ENCODE measurements around the gene UBE2V1. TPM values are rescaled to one million over a fixed set of nuclear protein-coding genes. Genes with fewer than 3 reads are reported as not detected.
A peak's percentile ranks its signal among the peaks of the same experiment; 100 is the strongest.
"Not testable (repeated sequence)": the region's sequence is repeated elsewhere in the genome, so short reads cannot be mapped to it uniquely, and the experiment has no call there.

UBE2V1 gene
- total RNA-seq, 1 donor from 2014 or later: 117 TPM

DNA sequence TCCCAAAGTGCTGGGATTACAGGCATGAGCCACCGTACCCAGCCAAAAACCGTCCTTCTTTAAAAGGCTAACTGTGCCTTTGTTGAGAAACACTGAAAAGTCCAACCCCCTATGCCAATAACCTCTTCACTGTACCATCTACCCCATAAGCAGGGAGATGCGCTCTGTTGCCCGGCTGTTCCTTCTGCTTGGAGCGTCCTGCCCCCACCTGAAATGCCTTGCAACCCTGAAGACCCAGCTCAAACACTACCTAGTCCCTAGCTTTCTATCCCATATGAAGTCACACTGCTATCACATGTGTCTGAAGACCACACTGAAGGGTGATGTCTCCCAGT is 27.8 kb downstream of the UBE2V1 start:
- Mint-ChIP-seq H3K4me3 (peak overlapping the region; percentile 58), H3K27ac (peak overlapping the region; percentile 78), H3K9me3 (no peaks in the 10 kb centered on the region), H3K27me3 (no peaks in the 10 kb centered on the region), H3K4me1 (ENCODE audit: unreplicated experiment) (peaks cover 17% of the 10 kb centered on the region), H3K36me3 (peaks cover 12% of the 10 kb centered on the region)
- DNase-seq (ENCODE audit: extremely low spot score, unreplicated experiment): no peak
- no peak for TF ChIP-seq CTCF (conservative IDR thresholded peaks at IDR 0.05)

DNA sequence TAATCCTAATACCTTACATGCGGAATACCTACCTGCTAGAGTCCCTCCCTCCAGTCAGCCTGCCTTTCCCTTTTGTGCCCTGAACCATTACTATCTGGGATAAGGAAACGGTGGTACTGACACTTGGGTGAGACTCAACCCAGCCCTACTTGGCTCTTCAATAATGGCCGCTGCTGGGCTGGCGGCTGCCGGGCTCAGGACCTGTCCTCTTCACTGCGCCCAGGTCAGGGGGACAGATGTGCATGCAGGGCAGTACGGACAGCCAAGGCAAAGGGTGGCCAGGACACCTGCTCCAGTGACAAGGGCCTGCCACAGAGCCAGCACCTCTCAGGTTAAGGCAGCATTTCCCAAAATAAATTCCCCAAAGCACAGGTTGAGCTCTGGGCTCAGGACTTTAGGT is 29.9 kb downstream of the UBE2V1 start:
- Mint-ChIP-seq H3K36me3 (peaks cover 12% of the 10 kb centered on the region), H3K4me1 (ENCODE audit: unreplicated experiment) (peaks cover 17% of the 10 kb centered on the region), H3K27me3 (no peaks in the 10 kb centered on the region), H3K4me3 (no peak overlapping the region), H3K9me3 (no peaks in the 10 kb centered on the region), H3K27ac (no peak overlapping the region)
- no peak for TF ChIP-seq CTCF (conservative IDR thresholded peaks at IDR 0.05)
- DNase-seq (ENCODE audit: extremely low spot score, unreplicated experiment): no peak

DNA sequence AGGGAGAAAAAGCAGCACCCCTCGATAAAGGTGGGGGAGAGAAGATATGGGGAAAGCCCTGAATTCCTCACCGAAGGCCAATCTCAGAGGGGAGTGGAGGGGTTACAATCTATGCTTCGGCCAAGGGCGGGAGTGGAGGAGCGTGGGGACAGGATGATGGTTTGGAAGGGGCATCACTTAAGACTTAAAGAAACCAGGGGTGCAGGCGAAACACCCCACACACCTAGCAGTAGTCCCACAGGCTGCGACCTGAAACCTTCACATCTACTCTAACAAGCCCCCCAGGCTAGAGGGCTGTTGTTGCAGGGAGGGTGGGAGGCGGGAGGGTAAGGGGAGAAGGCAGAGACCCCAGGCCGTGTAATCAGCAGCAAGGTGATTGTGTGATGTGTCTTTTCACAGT is 30.9 kb downstream of the UBE2V1 start:
- not testable (repeated sequence) for H3K4me3 Mint-ChIP-seq; DNase-seq (ENCODE audit: extremely low spot score, unreplicated experiment); H3K27me3 Mint-ChIP-seq; H3K9me3 Mint-ChIP-seq
- Mint-ChIP-seq H3K36me3 (peaks cover 12% of the 10 kb centered on the region), H3K4me1 (ENCODE audit: unreplicated experiment) (peaks cover 17% of the 10 kb centered on the region), H3K27ac (peak overlapping the region; percentile 32)

DNA sequence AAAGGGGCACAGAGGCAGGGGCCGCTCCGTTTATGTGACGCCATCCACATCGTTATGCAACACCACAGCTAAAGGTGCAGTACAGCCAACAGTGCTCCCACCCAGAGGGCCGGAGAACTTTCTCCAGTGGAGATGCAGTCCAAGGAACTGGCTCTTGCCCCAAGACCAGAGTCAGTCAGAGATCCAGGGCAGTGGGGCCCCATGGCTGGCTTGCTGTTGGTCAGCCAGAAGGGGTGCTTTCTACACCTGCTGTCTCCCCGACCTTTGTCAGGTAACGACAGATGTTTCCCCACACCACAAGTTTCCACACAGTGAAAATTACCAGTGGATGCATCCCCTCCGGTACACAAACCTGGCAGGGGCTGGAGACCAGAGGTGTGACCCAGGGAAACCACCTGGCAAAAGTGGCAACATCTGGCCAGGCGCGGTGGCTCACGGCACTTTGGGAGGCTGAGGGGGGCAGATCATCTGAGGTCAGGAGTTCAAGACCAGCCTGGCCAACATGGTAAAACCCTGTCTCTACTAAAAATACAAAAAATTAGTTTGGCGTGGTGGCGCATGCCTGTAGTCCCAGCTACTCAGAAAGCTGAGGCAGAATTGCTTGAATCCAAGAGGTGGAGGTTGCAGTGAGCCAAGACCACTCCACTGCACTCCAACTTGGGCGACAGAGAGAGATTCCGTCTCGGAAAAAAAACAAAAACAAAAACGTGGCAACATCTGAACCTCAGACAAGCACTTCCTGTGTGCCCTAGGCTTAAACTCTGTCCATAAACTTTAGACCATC is 34.9 kb downstream of the UBE2V1 start:
- Mint-ChIP-seq H3K9me3 (no peaks in the 10 kb centered on the region), H3K4me1 (ENCODE audit: unreplicated experiment) (peaks cover 9% of the 10 kb centered on the region), H3K27me3 (no peaks in the 10 kb centered on the region), H3K27ac (no peak overlapping the region), H3K36me3 (peaks cover 6% of the 10 kb centered on the region), H3K4me3 (no peak overlapping the region)
- no peak for DNase-seq (ENCODE audit: extremely low spot score, unreplicated experiment)
- no peak for TF ChIP-seq CTCF (conservative IDR thresholded peaks at IDR 0.05)

DNA sequence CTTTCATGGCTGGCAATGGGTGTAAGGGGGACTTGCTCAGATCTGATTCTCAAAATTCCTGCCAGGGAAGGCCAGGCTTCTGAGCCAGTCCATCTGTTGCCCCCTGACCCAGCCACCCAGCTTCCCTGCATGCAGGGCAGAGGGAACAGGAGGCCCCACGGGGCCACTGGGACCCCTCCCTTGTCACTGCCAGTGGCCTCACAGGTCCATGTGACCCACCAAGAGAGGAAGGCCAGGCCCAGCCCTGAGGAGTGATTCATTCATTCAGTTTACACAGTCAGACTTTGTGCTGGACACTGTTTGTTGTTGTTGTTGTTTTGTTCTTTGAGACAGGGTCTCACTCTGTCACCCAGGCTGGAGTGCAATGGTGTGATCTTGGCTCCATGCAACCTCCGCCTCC is 39.5 kb downstream of the UBE2V1 start:
- Mint-ChIP-seq H3K27me3 (no peaks in the 10 kb centered on the region), H3K4me1 (ENCODE audit: unreplicated experiment) (peaks cover 19% of the 10 kb centered on the region), H3K36me3 (no peaks in the 10 kb centered on the region), H3K4me3 (no peak overlapping the region), H3K27ac (no peak overlapping the region), H3K9me3 (no peaks in the 10 kb centered on the region)
- no peak for TF ChIP-seq CTCF (conservative IDR thresholded peaks at IDR 0.05)
- no peak for DNase-seq (ENCODE audit: extremely low spot score, unreplicated experiment)

- peak; percentile 100 for TF ChIP-seq CTCF (conservative IDR thresholded peaks at IDR 0.05)
- no peaks in the 10 kb centered on the region for H3K27me3 Mint-ChIP-seq
- no peak overlapping the region for H3K27ac Mint-ChIP-seq
- H3K4me1 Mint-ChIP-seq (ENCODE audit: unreplicated experiment): peaks cover 29% of the 10 kb centered on the region
- DNase-seq (ENCODE audit: extremely low spot score, unreplicated experiment): peak; percentile 99
- H3K9me3 Mint-ChIP-seq: no peaks in the 10 kb centered on the region
- no peaks in the 10 kb centered on the region for H3K36me3 Mint-ChIP-seq
- H3K4me3 Mint-ChIP-seq: peak overlapping the region; percentile 75
Measured at GRCh38 chr20:50071039-50071888, 41.7 kb downstream of the UBE2V1 start.

Measured in type B pancreatic cell (in vitro differentiated cells).